RKO (cell line): ENCODE data around the gene PLS3.
A peak's percentile ranks its signal among the peaks of the same experiment; 100 is the strongest.
"Not testable (repeated sequence)": the region's sequence is repeated elsewhere in the genome, so short reads cannot be mapped to it uniquely, and the experiment has no call there.

Source experiments
- DNase-seq: peaks from one replicate; pipeline ENCODE4 v3.0.0-alpha.2; 2016; ENCODE audit warnings: low spot score

Gene PLS3

GRCh38 chrX:115609621-115610020 is 48.6 kb downstream of the PLS3 start:
- no peak for DNase-seq

DNA sequence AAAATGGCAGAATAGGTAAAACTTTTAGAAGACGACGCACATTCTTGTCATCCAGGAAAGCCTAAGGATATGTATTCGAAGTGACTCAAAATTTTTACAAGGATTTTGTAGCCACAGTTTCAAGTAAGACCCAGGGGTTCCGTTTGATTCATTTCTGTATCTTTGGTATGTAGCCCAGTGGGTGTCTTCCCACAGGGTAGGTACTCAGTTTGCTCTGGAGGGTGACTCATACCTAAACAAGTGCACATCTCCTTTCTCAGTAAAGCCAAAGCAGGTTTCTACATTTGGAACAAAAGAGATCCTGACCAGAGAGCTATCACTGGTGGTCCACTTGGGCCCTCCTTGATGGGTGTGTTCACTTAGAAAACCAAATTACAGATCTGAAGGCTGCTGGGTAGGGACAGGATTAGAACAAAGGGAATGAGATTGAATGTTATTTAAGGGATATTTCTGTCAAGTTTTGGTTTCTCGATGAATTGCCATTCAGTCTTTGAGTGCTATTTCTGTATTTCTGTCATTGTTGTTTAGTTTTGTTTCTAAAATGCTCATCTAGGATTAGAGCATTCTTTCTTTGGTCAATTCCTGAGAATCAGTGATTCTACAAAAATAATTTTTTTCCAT is 56.1 kb downstream of the PLS3 start:
- DNase-seq, result no peak

- DNase-seq, result no peak
Measured at GRCh38 chrX:115622534-115622933, 61.6 kb downstream of the PLS3 start.

DNA sequence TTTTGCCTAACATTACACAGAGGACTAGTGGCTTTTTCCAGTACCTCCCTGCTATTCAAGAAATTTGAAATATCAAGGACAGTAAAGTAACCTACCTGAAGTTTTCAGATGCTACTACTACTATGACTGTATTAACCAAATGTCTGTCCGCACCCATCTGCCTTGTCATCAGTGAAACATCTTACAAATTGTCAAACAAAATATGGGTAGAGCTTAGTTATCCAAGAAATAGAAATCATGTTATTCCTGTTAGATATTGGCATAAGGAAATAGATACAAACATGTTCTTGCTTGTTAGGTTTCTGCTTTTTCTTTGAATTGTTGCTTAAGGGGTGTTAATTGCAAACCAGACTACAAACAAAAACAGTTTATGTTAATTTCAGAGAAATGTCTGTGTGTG is 63.9 kb downstream of the PLS3 start:
- no peak for DNase-seq

DNA sequence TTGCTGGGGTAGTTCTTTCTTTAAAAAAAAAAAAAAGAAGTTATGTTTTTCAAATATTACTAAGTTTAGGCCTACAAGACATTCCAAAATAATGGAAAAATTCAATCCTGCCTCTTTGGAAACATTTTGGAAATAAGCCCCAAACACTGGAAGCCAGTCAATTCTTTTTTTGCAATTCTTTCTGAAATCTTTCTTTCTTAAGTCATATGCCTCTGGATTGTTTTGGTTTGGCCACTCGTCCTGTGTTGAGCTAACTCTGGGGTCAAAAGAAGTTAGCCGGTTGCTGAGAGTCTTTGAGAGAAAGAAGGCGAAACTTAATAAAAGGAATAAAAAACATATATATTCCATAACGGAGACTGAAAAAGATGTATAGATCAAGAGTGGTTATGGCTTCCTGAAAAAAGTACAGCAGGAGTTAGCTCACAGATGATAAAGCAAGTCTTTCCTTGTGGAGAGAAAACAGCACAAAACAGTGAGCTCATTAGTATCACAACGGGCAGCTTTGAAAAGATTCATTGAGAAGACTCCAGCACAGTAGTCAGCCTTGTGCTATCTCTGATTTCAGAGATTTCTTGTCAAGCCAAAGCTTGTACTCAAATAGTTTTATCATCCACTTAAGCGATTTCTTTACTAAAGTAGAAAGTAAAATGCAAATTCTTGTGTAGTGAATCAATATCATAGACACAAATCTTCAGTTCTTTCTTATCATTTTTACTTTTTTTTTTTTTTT is 64.8 kb downstream of the PLS3 start:
- no peak for DNase-seq

- no peak for DNase-seq
Measured at GRCh38 chrX:115630204-115630603, 69.2 kb downstream of the PLS3 start.

DNA sequence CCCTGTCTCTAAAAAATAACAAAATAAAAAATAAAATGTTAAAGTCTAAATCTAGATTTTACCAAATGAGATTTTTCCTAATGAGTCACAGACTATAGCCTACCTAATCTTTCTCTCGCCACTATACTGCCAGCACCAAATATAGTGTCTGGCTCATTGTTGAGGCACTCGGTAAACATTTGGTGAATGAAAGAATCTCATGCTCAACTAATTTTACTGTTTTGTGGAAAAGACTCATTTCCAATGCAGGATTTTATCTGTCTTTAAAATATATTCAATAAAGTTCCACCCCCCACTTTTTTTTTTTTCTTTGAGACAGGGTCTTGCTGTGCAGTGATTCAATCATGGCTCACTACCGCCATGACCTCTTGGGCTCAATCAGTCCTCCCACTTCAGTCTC is 71.5 kb downstream of the PLS3 start:
- DNase-seq, result no peak

DNA sequence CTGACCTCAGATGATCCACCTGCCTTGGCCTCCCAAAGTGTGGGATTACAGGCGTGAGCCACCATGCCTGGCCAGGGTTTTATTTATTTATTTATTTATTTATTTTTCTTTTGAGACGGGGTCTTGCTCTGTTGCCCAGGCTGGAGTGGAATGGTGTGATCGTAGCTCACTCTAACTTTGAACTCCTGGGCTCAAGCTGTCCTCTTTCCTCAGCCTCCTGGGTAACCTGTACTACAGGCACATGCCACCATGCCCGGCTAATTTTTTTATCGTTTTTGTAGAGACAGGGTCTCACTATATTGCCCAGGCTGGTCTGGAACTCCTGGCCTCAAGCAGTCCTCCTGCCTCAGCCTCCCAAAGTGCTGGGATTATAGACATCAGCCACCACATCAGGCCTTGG is 72.4 kb downstream of the PLS3 start:
- not testable (repeated sequence) for DNase-seq

DNA sequence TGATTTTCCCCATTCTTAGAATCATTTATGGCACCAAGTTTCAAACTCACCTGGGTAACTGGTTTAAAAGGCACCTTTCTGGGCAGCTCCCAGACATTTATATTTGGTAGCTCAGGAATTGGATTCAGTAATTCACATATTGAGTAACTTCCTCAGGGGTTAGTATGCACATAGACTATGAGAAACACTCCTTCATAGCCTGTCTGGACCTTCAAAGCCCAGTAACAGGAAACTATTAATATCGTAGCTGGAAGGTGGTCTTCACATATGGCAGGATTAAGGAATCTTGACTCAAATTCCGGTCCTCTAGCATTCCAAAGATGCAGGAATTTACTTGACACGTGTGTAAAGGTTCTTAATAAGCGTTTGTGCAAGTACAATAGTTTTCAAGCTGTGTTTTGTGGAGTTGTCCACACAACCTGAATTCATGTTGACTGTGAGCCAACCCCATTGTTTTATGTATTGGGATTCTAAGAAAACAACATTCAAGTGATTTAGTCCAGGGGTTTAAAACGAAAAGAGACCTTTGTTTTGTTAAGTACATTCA is 78.4 kb downstream of the PLS3 start:
- DNase-seq, result no peak

- DNase-seq, result no peak
Measured at GRCh38 chrX:115642311-115642710, 81.3 kb downstream of the PLS3 start.

DNA sequence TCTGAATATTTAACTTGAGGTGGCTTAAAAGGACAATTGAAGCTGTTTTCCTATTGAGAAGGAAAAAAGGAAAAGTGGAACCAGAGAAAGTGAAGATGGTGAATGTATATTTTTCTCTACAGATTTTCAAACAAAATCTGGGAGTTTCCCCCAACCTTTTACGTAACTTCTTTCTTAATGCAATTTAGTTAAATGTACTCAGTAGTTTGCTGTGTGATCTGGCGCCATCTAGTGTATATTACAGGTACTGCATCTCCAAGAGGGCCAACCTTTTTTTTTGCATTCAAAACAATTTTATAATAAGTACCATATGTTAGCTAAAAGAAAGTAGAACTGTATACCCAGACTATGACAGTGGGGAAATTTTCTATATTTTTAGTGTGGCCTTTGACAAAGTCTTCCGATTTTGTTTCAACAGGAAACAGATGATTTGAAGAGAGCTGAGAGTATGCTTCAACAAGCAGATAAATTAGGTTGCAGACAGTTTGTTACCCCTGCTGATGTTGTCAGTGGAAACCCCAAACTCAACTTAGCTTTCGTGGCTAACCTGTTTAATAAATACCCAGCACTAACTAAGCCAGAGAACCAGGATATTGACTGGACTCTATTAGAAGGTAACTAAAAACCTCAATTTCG is 82.0 kb downstream of the PLS3 start:
- DNase-seq, result peak; percentile 60

- not testable (repeated sequence) for DNase-seq
Measured at GRCh38 chrX:115644397-115644796, 83.4 kb downstream of the PLS3 start.

DNA sequence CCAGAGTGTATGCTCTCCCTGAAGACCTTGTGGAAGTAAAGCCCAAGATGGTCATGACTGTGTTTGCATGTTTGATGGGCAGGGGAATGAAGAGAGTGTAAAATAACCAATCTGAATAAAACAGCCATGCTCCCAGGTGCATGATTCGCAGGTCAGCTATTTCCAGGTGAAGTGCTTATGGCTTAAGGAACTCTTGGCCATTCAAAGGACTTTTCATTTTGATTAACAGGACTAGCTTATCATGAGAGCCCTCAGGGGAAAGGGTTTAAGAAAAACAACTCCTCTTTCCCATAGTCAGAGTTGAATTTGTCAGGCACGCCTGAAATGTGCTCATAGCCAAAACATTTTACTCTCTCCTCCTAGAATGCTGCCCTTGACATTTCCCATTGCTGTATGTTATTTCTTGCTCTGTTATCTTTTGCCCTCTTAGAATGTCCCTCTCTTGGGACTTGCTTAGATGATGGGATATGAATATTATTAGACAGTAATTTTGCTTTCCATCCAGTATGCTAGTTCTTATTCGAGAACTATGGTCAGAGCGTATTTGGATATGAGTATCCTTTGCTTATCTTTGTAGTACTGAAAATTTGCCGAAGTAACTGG is 88.6 kb downstream of the PLS3 start:
- no peak for DNase-seq

GRCh38 chrX:115650449-115650848 is 89.5 kb downstream of the PLS3 start:
- DNase-seq, result no peak

DNA sequence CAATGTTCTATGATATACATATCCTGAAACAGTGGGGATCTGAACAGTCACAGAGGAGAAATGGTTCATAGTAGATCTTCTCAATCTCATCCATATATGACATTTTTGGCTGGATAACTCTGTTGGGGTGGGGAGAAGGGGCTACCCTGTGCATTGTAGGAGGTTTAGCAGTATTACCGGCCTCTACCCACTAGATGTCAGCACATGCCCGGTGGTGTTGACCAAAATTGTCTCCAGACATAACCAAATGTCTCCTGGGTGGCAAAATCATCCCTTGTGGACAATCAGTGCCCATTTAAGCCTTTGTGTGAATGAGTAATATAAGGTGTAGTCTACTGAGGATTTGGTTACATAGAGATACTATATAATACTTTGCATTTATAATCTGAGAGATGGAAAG is 89.9 kb downstream of the PLS3 start:
- DNase-seq, result peak; percentile 73

GRCh38 chrX:115652221-115652620 is 91.2 kb downstream of the PLS3 start:
- DNase-seq, result no peak

GRCh38 chrX:115665122-115665521 is 104.1 kb downstream of the PLS3 start:
- no peak for DNase-seq

DNA sequence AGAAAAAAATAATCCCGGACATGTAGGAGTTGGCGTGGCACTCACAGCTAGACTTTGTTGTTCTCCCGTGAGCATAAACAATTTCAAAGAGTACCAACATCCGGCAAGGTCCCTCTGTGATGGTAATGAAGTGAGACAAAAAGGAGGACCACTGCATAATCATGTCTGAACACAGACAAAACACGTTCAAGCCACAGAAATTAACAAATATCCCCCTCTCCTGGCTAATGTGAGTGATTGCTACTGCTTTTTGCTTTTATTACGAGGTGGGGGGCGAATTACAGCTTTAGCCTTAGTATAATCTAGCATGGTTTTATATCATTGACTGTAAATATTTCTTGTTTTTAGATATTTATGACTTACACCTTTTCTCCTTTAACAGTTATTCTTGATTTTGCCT is 118.5 kb downstream of the PLS3 start:
- peak; percentile 39 for DNase-seq

GRCh38 chrX:115687595-115687994 is 126.6 kb downstream of the PLS3 start:
- DNase-seq, result no peak

- DNase-seq, result no peak
Measured at GRCh38 chrX:115689931-115690330, 129.0 kb downstream of the PLS3 start.

- peak; percentile 79 for DNase-seq
Measured at GRCh38 chrX:115690511-115691216, 129.7 kb downstream of the PLS3 start.

DNA sequence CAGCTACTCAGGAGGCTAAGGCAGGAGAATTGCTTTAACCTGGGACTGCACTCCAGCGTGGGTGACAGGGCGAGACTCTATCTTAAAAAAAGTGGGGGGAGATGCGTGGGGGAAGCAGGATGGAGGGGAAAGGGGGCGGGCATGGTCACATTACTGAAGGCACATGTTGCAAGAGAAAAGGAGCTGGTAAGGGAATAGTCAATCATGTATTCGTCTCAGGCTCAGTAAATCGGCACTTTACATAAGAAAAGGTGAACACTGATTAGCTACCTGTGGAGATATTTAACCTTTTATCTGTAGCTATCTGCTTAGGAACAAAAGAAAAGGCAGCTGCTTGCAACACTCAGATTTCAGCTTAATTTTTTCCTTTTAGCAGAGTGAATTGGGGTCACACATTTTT is 132.5 kb downstream of the PLS3 start:
- DNase-seq, result no peak
